H1 (cell line): ENCODE data around the gene MYO1D. TPM values are rescaled to one million over a fixed set of nuclear protein-coding genes. Genes with fewer than 3 reads are reported as not detected.

Experiments used
- BACH1 ChIP-seq: IDR thresholded peaks from 2 replicates; pipeline ENCODE4 v1.6.1; 2012; ENCODE audit warnings: low read length, improper control_type of control experiment
- BCL11A ChIP-seq, 2 experiments: IDR thresholded peaks; one replicate each; pipeline ENCODE4 v1.6.1; 2011; ENCODE audit warnings: low read depth in 2 of 2, low read length in 2 of 2, mild to moderate bottlenecking in 2 of 2
- BRCA1 ChIP-seq: IDR thresholded peaks from 2 replicates; pipeline ENCODE4 v1.6.1; 2012; ENCODE audit warnings: low read depth, low read length, improper control_type of control experiment
- CHD2 ChIP-seq: IDR thresholded peaks from 2 replicates; pipeline ENCODE4 v1.6.1; 2012; ENCODE audit warnings: low read length, improper control_type of control experiment
- CREB1 ChIP-seq: IDR thresholded peaks from 2 replicates; pipeline ENCODE4 v1.6.1; 2012; ENCODE audit warnings: inconsistent platforms
- E2F6 ChIP-seq: IDR thresholded peaks from 2 replicates; pipeline ENCODE4 v1.6.1; 2012; ENCODE audit warnings: inconsistent platforms
- FOSL1 ChIP-seq: IDR thresholded peaks from 2 replicates; pipeline ENCODE4 v1.6.1; 2011; ENCODE audit warnings: mild to moderate bottlenecking, low read depth, low read length, moderate library complexity; ENCODE audit not compliant: insufficient read depth
- JUND ChIP-seq: IDR thresholded peaks from 2 replicates; pipeline ENCODE4 v1.6.1; 2011; ENCODE audit warnings: mild to moderate bottlenecking, improper control_type of control experiment, low read length
- KDM1A ChIP-seq: fragments of 200-600, 300-600 bp; sonication (generic); IDR thresholded peaks from 2 replicates; pipeline ENCODE4 v1.7.1; 2016; ENCODE audit warnings: mild to moderate bottlenecking, low read length, borderline replicate concordance
- MAX ChIP-seq: IDR thresholded peaks from 2 replicates; pipeline ENCODE4 v1.6.1; 2012; ENCODE audit warnings: inconsistent platforms
- NANOG ChIP-seq: IDR thresholded peaks from 2 replicates; pipeline ENCODE4 v1.6.1; 2011; ENCODE audit warnings: low read length, low read depth, mild to moderate bottlenecking, inconsistent platforms; ENCODE audit not compliant: insufficient read depth, poor library complexity, severe bottlenecking
- NRF1 ChIP-seq: IDR thresholded peaks from 2 replicates; pipeline ENCODE4 v1.6.1; 2011; ENCODE audit warnings: mild to moderate bottlenecking, low read depth, low read length, improper control_type of control experiment
- SIN3A ChIP-seq, 2 experiments: IDR thresholded peaks in 1 of 2; conservative IDR thresholded peaks in 1 of 2; 2 replicates each; pipeline ENCODE4 v1.6.1; 2011 to 2012; ENCODE audit warnings: low read length in 2 of 2, improper control_type of control experiment in 1 of 2, low read depth in 1 of 2, mild to moderate bottlenecking in 1 of 2
- SIRT6 ChIP-seq: IDR thresholded peaks from one replicate; pipeline ENCODE4 v1.7.1; 2012; ENCODE audit warnings: low read length, inconsistent platforms
- SP2 ChIP-seq: IDR thresholded peaks from 2 replicates; pipeline ENCODE4 v1.6.1; 2012; ENCODE audit warnings: mild to moderate bottlenecking, low read length, inconsistent platforms
- TBP ChIP-seq: IDR thresholded peaks from 2 replicates; pipeline ENCODE4 v1.6.1; 2011; ENCODE audit warnings: low read depth, low read length, improper control_type of control experiment
- TEAD4 ChIP-seq: IDR thresholded peaks from 2 replicates; pipeline ENCODE4 v1.6.1; 2012; ENCODE audit warnings: low read depth, low read length, inconsistent platforms, mixed read lengths
- ZNF274 ChIP-seq: IDR thresholded peaks from 2 replicates; pipeline ENCODE4 v1.7.0; 2012; ENCODE audit warnings: low read length, borderline replicate concordance; ENCODE audit errors: extremely low read depth
- polyA plus RNA-seq, 7 experiments: library from polyadenylated mRNA; depleted of rRNA in 3 of 7; stranded (reverse) in 5 of 7; unstranded in 2 of 7; fragments of >200 nt in 5 of 7; fragments of 200-250 nt in 2 of 7; gene quantifications; 1 replicate in 5 of 7; 2 replicates in 1 of 7; 4 replicates in 1 of 7; pipeline versions ENCODE4 v1.2.1 to v1.2.3, GENCODE V29; 2011 to 2013; ENCODE audit warnings: missing spikeins in 2 of 7, mixed read lengths in 2 of 7
- total RNA-seq: library from RNA; stranded (reverse); fragmentation: NEBNext Ultra II Directional; extraction: Animal tissue kit (Norgen Biotek cat#: 25700); gene quantifications from 2 replicates; pipeline ENCODE4 v1.2.1, GENCODE V29; 2021

MYO1D gene
- total and polyA plus RNA-seq, 2 of the 8 experiments (the other 6 are each of a cell fraction or from before 2014, with no cell fraction given) = 6.5 to 25.4 TPM

GRCh38 chr17:32519228-32520103 is 357.5 kb downstream of the MYO1D start (continued):
- peak in 1 of 2 experiments; percentile 89; a peak in 2 of 4 replicates for TF ChIP-seq SIN3A (conservative IDR thresholded peaks at IDR 0.05 in 1 of 2, IDR thresholded peaks at IDR 0.05 in 1 of 2; ENCODE audit: low read depth in 1 of 2, low read length in 2 of 2)
- no peak for TF ChIP-seq NANOG
- no peak for TF ChIP-seq NRF1
- no peak for TF ChIP-seq SP2
- no peak for TF ChIP-seq ZNF274
- TF ChIP-seq JUND = no peak
- no peak; the same call in 1 of the 2 replicates for TF ChIP-seq CREB1
- no peak; the same call in 1 of the 2 replicates for TF ChIP-seq TBP
- no peak for TF ChIP-seq BCL11A (IDR thresholded peaks at IDR 0.05; ENCODE audit: low read depth in 2 of 2, low read length in 2 of 2)
- TF ChIP-seq SIRT6 = no peak
- TF ChIP-seq TEAD4 = no peak
- TF ChIP-seq BACH1 = no peak
- TF ChIP-seq E2F6 = peak; percentile 63
- TF ChIP-seq BRCA1 = no peak
- no peak for TF ChIP-seq CHD2
- no peak for TF ChIP-seq FOSL1
- peak; percentile 39 for TF ChIP-seq MAX
- TF ChIP-seq KDM1A = no peak
- TF ChIP-seq, all 59 proteins: peak for 11
